ENCODE results near the gene FAM98B. TPM values are rescaled to one million over a fixed set of nuclear protein-coding genes. Genes with fewer than 3 reads are reported as not detected.

Gene FAM98B
- total RNA-seq (2014; rRNA removed; shearing (Covaris generic)): 30.8 and 32.5 TPM in 2 replicates
- 10.1 and 11.6 TPM in 2 replicates for polyA plus RNA-seq (2016; fragmentation: Nextera tagmentation; extraction: Ambion mirVana)
- long read RNA-seq, partial matches to known transcripts: 1 of 5 reads
- long read RNA-seq, other reads (novel, unspliced or antisense): 4 of 5 reads

GRCh38 chr15:38453971-38454695 is at the start of gene FAM98B:
TSS of gene FAM98B (plus strand) at chr15:38454127. CDS start at chr15:38454162, 35 bp downstream.
- H3K27ac Mint-ChIP-seq: peak within 1 kb of the TSS; percentile 99
- ATAC-seq: peak; percentile 96

DNA sequence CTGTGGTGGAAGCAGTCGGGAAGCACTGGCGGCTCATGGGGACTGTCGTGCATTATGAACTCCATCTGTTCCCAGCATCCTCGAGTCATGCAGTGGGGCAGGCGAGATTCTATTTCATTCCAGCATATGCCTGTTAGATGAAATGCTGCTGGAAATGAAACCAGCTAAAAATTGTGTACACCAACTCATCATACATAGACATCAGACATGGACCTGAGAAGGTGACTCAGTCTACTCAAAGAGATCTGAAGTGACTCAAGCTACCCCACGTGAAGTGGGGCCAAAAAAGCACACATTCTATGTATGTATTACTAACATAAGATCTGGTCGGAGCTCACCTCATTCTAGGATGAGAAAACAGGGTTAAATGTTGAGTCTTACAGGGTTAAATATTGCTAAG is 47.5 kb upstream of the FAM98B start:
- H4K20me1 ChIP-seq (replicated peaks; ENCODE audit: insufficient read depth): no peaks in the 10 kb centered on the region
- Mint-ChIP-seq H3K4me1 (peaks cover 3% of the 10 kb centered on the region; the same call in 1 of the 3 replicates), H3K9me3 (peaks cover 11% of the 10 kb centered on the region; the same call in 1 of the 3 replicates), H3K27ac (no peak overlapping the region), H3K4me3 (no peak overlapping the region), H3K27me3 (ENCODE audit: insufficient read depth, low read depth, poor library complexity) (no peaks in the 10 kb centered on the region), H3K36me3 (ENCODE audit: low read depth) (no peaks in the 10 kb centered on the region)
- DNase-seq (ENCODE audit: low spot score) (no peak), ATAC-seq (no peak)
- no peak overlapping the region for H3K27ac ChIP-seq (ENCODE audit: low read depth)
- H2AFZ ChIP-seq: 0 out of 2 replicates have a peak overlapping the region, but pooled peaks have one; percentile 60
- H3K27me3 ChIP-seq (ENCODE audit: insufficient read depth): no peaks in the 10 kb centered on the region
- no peak overlapping the region for H3K4me2 ChIP-seq
- no peaks in the 10 kb centered on the region for H3K79me2 ChIP-seq (replicated peaks; ENCODE audit: insufficient read depth)
- no peaks in the 10 kb centered on the region for H3K4me1 ChIP-seq (ENCODE audit: insufficient read depth)
- no peaks in the 10 kb centered on the region for H3K9me2 ChIP-seq (ENCODE audit: insufficient read depth)
- H3K36me3 ChIP-seq (ENCODE audit: insufficient read depth): no peaks in the 10 kb centered on the region
- TF ChIP-seq, protein P1, sequence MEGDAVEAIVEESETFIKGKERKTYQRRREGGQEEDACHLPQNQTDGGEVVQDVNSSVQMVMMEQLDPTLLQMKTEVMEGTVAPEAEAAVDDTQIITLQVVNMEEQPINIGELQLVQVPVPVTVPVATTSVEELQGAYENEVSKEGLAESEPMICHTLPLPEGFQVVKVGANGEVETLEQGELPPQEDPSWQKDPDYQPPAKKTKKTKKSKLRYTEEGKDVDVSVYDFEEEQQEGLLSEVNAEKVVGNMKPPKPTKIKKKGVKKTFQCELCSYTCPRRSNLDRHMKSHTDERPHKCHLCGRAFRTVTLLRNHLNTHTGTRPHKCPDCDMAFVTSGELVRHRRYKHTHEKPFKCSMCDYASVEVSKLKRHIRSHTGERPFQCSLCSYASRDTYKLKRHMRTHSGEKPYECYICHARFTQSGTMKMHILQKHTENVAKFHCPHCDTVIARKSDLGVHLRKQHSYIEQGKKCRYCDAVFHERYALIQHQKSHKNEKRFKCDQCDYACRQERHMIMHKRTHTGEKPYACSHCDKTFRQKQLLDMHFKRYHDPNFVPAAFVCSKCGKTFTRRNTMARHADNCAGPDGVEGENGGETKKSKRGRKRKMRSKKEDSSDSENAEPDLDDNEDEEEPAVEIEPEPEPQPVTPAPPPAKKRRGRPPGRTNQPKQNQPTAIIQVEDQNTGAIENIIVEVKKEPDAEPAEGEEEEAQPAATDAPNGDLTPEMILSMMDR (conservative IDR thresholded peaks at IDR 0.05; ENCODE audit: low read depth in 2 of 2): no peak
- no peak for TF ChIP-seq EZH2phosphoT487 (IDR thresholded peaks at IDR 0.05; ENCODE audit: unreplicated experiment)
- TF ChIP-seq ZNF331 (CRISPR knock-in tag; IDR thresholded peaks at IDR 0.05; ENCODE audit: low read depth): no peak
- TF ChIP-seq EZH2 (IDR thresholded peaks at IDR 0.05; ENCODE audit: low read depth, unreplicated experiment): no peak
- H3K4me3 ChIP-seq: no peak overlapping the region
- no peaks in the 10 kb centered on the region for H3F3A ChIP-seq (replicated peaks; ENCODE audit: low read depth)

More at GRCh38 chr15:38453971-38454695, at the start of gene FAM98B:
- Histone ChIP-seq H3F3A (replicated peaks; ENCODE audit: low read depth) (no peaks in the 10 kb centered on the region), H4K20me1 (replicated peaks; ENCODE audit: insufficient read depth) (no peaks in the 10 kb centered on the region), H3K9me2 (ENCODE audit: insufficient read depth) (no peaks in the 10 kb centered on the region), H3K4me1 (ENCODE audit: insufficient read depth) (peaks cover 7% of the 10 kb centered on the region; the same call in 1 of the 2 replicates), H3K36me3 (ENCODE audit: insufficient read depth) (no peaks in the 10 kb centered on the region), H3K27me3 (ENCODE audit: insufficient read depth) (no peaks in the 10 kb centered on the region), H3K79me2 (replicated peaks; ENCODE audit: insufficient read depth) (peaks cover 46% of the 10 kb centered on the region), H2AFZ (peak within 1 kb of the TSS; percentile 81), H3K27ac (ENCODE audit: low read depth) (peak within 1 kb of the TSS; percentile 99), H3K4me3 (peak within 1 kb of the TSS; percentile 74), H3K4me2 (peak within 1 kb of the TSS; percentile 92)
- Mint-ChIP-seq H3K27me3 (ENCODE audit: insufficient read depth, low read depth, poor library complexity) (peaks cover 7% of the 10 kb centered on the region), H3K4me1 (peaks cover 3% of the 10 kb centered on the region), H3K9me3 (no peaks in the 10 kb centered on the region), H3K36me3 (ENCODE audit: low read depth) (peaks cover under 1% of the 10 kb centered on the region; the same call in 2 of the 3 replicates), H3K4me3 (peak within 1 kb of the TSS; percentile 90)
- DNase-seq (ENCODE audit: low spot score): peak; percentile 90
- TF ChIP-seq POLR2AphosphoS5 (IDR thresholded peaks at IDR 0.05; ENCODE audit: low read depth) (peak; percentile 85), CREB1 (CRISPR knock-in tag; IDR thresholded peaks at IDR 0.05; ENCODE audit: low read depth) (peak; percentile 70), STAT1 (IDR thresholded peaks at IDR 0.05; ENCODE audit: unreplicated experiment) (no peak), EZH2phosphoT487 (IDR thresholded peaks at IDR 0.05; ENCODE audit: unreplicated experiment) (no peak), ZNF114 (CRISPR knock-in tag; IDR thresholded peaks at IDR 0.05) (peak; percentile 84; the same call in 1 of the 2 replicates)
- TF ChIP-seq, protein P1 (conservative IDR thresholded peaks at IDR 0.05; ENCODE audit: low read depth in 2 of 2): 0 out of 4 replicates have a peak, but pooled peaks of 1 of the 2 experiments have one; percentile 6

Measured in GM23338 (cell line).